OCI-LY3 (cell line): ENCODE measurements around the gene SORCS3.

Source experiments
- EZH2phosphoT487 ChIP-seq: fragments of 200-600 bp; shearing (Covaris generic); IDR thresholded peaks from 2 replicates; pipeline ENCODE4 v1.6.1; 2018; ENCODE audit warnings: antibody characterized with exemption, mixed run types, low read depth
- TF ChIP-seq, protein P1 (sequence below): fragments of 200-600, 300-600 bp; sonication (generic); IDR thresholded peaks from 2 replicates; pipeline ENCODE4 v1.5.1; 2014; ENCODE audit warnings: antibody characterized with exemption, low read length, low read depth

DNA sequence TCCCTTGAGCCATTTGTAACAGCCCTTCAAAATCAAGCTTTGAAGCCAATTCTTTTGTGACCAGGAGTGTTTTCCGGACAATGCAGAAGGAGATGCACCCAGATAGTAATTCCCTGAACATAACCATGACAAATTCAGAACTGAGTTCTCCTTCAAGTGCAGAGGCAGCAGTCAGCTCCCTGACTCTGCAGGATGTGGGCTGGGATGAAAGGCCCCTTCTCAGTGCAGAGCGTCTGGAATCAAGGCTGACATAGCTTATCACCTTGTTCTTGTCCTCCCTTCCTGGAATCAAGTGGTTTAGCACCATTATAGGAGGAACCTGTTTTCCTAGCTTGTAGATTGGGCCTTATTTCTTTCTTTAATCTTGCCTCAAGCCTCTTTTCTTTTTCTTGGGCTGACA is 143.4 kb downstream of the SORCS3 start:
- TF ChIP-seq, protein P1, sequence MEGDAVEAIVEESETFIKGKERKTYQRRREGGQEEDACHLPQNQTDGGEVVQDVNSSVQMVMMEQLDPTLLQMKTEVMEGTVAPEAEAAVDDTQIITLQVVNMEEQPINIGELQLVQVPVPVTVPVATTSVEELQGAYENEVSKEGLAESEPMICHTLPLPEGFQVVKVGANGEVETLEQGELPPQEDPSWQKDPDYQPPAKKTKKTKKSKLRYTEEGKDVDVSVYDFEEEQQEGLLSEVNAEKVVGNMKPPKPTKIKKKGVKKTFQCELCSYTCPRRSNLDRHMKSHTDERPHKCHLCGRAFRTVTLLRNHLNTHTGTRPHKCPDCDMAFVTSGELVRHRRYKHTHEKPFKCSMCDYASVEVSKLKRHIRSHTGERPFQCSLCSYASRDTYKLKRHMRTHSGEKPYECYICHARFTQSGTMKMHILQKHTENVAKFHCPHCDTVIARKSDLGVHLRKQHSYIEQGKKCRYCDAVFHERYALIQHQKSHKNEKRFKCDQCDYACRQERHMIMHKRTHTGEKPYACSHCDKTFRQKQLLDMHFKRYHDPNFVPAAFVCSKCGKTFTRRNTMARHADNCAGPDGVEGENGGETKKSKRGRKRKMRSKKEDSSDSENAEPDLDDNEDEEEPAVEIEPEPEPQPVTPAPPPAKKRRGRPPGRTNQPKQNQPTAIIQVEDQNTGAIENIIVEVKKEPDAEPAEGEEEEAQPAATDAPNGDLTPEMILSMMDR, result no peak
- TF ChIP-seq EZH2phosphoT487, result no peak
